ENCODE measurements around the gene CTNND2.
"Not testable (repeated sequence)": the region's sequence is repeated elsewhere in the genome, so short reads cannot be mapped to it uniquely, and the experiment has no call there.

Gene CTNND2

GRCh38 chr5:11152368-11152767, 751.9 kb downstream of the CTNND2 start:
- DNase-seq: no peak

- no peak for DNase-seq
Observed at GRCh38 chr5:11150976-11151375, 753.3 kb downstream of the CTNND2 start.

DNA sequence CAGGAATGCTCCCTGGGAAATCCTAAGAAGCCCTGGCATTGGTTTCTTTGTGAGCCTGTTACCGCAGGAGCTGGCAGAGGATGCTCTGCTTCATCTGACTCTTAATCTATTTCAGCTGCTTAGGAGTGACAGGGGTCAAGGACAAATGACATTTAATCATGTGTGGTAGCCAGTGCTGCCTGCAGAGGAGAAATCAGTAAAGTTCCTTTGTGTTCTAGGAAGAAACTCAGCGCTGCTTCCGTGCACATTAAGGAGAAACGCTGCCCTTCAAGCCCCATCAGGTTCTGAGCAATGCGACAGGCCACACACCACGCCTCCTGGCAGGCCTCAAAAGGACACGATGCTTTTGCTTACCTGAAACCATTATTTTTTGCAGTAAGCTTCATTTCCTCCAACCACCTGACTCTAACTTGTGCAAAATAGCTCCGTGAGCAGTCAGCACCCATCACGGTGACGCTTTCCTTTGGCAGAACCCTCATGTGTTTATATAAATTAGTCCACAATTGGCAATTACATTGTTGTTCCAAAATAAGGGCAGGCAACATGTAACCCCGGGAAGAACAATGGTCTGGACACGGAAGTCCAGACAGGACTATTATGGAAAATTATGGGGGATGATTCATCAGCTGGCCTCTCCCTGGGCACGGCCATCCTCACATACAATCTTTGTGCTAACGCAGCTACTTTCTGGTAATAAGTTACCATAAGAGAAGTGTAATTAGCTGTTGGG, 755.3 kb downstream of the CTNND2 start:
- no peak for DNase-seq

DNA sequence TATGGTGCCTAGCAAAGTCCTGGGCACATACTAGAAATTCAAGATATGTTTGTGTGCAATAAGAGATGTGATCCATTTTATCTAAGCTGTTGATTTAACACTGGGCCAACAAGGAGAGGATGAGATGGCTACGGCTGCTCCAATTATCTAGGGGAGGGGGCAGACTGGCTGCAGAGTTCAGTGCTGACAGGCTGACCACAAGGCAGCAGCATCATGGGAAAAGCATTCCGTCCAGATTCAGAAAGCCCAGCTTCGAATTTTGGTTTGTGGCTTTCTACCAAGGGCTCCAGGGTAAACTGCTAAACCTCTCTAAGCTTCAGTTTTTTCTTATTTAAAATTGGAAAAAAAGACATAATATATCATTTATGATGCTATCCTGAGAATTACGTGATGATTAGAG, 758.1 kb downstream of the CTNND2 start:
- DNase-seq: no peak

GRCh38 chr5:11143456-11144267, 760.6 kb downstream of the CTNND2 start:
- no peak for DNase-seq

- DNase-seq: no peak
Observed at GRCh38 chr5:11139217-11139865, 764.9 kb downstream of the CTNND2 start.

GRCh38 chr5:11130131-11130530, 774.1 kb downstream of the CTNND2 start:
- DNase-seq: no peak

GRCh38 chr5:11128021-11128420, 776.2 kb downstream of the CTNND2 start:
- DNase-seq: no peak

GRCh38 chr5:11126844-11127243, 777.4 kb downstream of the CTNND2 start:
- no peak for DNase-seq

GRCh38 chr5:11121885-11122284, 782.4 kb downstream of the CTNND2 start:
- no peak for DNase-seq

DNA sequence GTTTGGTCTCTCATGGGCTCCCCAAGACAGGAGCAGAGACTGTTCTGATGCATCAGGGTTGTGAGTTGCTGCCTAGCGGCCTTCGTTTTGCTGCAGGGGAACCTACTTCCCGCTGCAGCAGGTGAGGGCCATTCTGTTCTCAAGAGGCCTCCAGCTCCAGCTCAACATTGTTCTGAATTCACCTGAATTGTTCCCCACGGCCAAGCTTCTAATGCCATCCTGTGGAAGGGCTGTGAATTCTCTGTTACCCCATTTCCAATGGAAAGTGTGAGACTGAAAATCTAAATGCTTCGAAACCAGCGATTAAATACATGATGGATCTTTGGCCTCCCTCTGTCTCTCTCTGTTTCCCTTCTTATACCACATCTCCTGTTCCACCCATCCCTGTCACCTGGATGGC, 794.1 kb downstream of the CTNND2 start:
- DNase-seq: no peak

DNA sequence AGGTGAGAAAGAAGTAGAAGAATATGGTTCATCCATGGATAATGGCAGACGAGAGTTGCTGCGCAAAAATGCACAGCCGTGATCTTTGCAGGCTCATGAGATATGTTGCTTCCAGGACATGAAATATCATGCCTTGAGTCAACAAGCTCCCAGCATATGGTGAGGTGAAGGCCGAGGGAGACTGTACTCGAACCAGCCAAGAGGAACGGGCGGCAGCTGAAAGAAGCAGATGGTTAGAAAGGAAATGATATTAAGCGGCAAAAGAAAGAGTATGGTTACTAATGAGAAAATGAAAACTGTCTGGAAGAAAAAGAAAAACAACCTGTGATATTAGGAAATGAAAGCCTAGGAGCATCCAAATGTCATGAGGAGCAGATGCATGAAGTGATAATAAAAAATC, 798.5 kb downstream of the CTNND2 start:
- DNase-seq: no peak

GRCh38 chr5:11104651-11105112, 799.6 kb downstream of the CTNND2 start:
- no peak for DNase-seq

DNA sequence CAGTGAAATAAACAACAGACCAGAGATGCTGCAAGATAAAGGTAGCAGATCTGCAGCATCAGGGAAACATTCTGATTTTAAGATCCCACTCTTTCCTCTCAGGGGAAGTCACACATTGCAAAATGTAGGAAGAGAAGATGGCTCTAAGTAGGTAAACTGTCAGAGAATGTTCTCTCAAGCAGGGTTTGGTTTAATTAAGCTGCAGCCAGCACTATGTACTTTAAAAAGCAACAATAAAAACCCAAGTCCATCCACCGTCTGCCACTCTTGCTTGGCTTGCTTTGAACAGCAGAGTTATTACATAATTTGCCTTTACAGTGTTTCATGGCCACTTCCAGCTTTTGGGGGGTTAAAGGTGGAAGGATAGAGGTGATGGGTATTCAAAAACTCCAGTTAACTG, 800.0 kb downstream of the CTNND2 start:
- DNase-seq: no peak

DNA sequence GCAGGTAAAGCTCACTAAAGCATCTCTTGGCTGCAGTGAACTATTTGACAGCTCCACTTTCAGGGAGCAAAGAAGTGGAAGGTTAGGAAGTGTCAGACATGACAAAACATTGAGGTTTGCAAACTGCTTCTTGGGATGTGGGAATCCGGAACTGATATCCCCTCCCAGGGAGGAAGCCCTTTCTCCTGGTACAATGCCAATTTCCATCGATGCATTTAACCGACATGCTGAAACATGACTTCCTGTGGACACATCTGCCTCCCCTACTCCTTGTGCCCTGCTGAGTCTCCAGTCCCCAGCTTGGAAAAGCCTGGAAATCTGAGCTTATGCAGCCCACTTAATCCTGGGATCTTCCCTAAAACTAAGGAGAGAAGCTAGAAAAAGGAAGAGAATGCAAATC, 820.1 kb downstream of the CTNND2 start:
- no peak for DNase-seq

DNA sequence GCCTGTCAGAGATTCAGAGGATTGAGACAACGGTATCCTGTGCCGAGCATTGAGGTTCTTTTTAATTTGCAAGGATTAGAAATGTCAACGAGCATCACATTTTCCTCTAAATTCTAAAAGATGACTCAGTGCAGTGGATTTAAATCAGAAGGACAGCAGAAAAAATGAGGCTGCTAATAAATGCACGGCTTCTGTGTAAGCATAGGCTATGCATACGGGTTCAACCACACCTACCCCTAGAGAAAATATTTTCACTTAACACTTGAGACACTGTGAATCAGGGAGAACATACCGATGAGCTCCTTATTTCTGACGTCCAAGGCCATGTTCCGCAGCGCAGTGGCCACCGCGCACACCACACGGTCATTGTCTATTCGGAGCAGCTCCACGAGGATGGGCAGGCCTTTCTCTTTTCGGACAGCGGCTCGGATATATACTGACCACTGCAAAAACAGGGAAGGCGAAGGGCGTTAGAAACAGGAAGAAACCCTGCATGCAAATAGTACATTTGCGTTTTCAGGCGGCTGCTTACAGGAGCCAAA, 821.8 kb downstream of the CTNND2 start:
- no peak for DNase-seq

DNA sequence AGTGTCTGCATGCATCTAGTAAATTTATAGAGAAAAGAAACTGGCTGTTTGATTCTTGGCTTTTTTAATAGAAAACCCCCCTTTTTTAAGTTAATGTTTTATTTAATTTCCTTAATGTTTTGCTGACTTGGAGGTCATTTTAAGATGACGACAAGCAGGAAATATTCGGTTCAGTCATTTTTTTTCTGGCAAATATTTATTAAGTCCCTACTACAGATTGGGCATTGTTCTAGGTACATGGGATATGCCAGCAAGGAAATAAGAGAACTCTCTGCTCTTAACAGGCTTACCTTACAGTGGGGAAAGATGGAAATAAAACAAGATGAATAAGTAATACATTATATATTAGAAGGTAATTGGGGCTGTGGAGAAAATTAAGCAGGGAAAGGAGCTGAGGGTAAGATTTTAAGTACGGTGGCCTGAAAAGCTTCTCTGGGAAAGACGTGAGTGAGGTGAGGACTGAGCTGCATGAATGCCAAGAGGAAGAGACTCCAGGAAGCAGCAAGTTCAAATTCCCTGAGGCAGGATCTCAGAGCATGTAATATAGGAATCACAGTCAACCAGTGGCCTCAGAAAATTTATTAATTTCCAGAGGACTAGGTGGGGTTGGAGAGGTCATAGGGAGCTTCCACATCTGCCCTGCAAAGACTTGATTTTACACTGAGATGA, 827.2 kb downstream of the CTNND2 start:
- DNase-seq: no peak

DNA sequence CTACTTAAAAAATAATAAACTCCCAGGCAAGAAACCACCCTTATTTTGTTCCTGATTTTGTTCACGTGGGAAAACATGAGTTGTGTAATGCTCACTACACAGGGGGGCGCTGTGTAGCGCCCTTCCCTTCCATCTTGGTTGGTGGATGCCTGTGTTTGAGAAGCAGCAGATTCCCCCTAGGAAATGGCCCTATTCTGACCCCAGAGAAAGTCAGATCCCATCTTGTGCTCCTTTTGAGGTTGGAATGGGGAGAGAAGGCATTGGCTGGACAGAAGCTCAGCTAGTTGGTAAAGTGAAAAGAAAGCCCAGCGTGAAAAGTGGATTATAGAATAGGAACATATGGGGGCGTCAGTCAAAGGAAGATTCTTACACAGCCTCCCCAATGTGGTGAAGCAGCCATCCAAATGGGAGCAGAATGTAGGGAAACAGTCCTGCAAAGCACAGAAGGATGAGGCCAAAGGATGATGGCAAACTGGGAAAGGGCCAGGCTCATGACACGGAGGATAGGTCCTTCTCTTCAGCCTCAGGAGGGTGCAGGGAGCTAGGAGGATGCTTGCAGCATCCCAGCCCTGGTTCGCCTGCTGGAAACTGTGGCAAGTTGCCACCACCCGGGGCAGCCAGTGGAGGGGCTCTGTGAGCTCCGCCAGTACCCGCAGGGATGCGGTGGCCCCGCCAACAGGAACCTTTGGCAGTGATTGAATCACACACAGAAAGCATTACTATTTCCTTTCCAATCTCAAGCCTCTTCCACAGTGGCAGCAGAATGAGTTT, 829.0 kb downstream of the CTNND2 start:
- no peak for DNase-seq

- no peak for DNase-seq
Observed at GRCh38 chr5:11072568-11072967, 831.7 kb downstream of the CTNND2 start.

DNA sequence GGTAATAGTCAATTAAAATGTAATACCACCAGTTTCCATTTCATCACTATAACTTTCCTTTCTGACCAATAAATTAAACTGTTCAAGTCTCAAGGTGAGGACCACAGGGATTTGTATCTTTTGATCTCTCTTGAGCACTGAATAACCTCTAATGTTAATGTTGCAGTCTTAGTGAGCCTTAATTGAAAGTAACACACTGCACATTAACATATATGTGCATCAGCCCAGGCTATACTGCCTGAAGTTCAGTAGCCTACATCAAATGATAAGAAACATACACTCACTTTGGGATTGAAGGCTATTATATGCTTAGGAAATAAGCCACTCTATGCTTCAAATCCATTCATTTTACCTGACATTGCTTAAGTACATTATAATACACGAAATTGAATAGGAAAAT, 832.2 kb downstream of the CTNND2 start:
- no peak for DNase-seq

GRCh38 chr5:11069041-11069440, 835.2 kb downstream of the CTNND2 start:
- DNase-seq: no peak

DNA sequence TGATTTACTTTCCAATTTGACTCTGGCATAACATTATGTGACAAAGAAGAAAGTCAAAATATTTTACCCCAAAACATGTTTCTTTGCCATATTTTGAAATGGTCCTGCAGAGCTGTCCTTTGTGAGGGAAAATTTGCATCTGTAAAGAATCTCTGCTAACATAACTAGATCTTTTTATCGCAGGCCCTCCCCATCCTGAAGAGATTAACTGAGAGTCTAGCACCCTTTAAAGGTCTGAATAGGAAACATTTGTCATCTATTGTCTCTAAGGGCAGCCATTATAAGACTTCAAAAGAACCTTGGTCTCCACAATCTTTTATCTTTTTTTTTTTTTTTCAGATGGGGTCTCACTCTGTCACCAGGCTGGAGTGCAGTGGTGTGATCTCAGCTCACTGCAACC, 838.5 kb downstream of the CTNND2 start:
- not testable (repeated sequence) for DNase-seq

Measured in T-helper 1 cell (primary cell).